Tibial artery (tissue), 4 donors: Measurements from ENCODE around the gene ARAP3.

Experiments
- DNase-seq, 2 donors: peaks; one replicate each; pipeline ENCODE4 v3.0.0-alpha.2; 2019
- H3K27ac ChIP-seq, 2 donors: fragments of 200-600 bp; sonication (generic) in 1 of 2; 1 replicate in 1 of 2; 2 replicates in 1 of 2; pipeline ENCODE4 v1.5.1; 2018 to 2019; ENCODE audit warnings: mild to moderate bottlenecking in 1 of 2
- H3K27me3 ChIP-seq, 2 donors: fragments of 200-600 bp; sonication (generic) in 1 of 2; one replicate each; pipeline versions ENCODE4 v1.5.1 to v1.6.0; 2016 to 2019
- H3K36me3 ChIP-seq, 3 donors: fragments of 200-600 bp; sonication (generic) in 2 of 3; one replicate each; pipeline ENCODE4 v1.5.1; 2016 to 2019; ENCODE audit warnings: mild to moderate bottlenecking in 2 of 3
- H3K4me1 ChIP-seq, 4 donors: fragments of 200-600 bp; sonication (generic) in 2 of 4; 1 replicate in 3 of 4; 2 replicates in 1 of 4; pipeline ENCODE4 v1.5.1; 2016 to 2019
- H3K4me3 ChIP-seq, 2 donors: fragments of 200-600 bp; sonication (generic) in 1 of 2; 1 replicate in 1 of 2; 2 replicates in 1 of 2; pipeline ENCODE4 v1.5.1; 2018 to 2019; ENCODE audit warnings: mild to moderate bottlenecking in 2 of 2
- H3K9me3 ChIP-seq, 3 donors: fragments of 200-600 bp; sonication (generic) in 1 of 3; one replicate each; pipeline ENCODE4 v1.5.1; 2016 to 2019
- intact Hi-C: fragments of 100-400 bp; cut with DNase I; formaldehyde crosslinking; loops from one replicate; pipeline ENCODE4 v1.15.0; 2023; ENCODE audit warnings: low total_unique reads
- TF ChIP-seq, protein P1 (sequence below), 2 experiments: fragments of 200-600 bp in 1 of 2; fragments of 450-650 bp in 1 of 2; IDR thresholded peaks; one replicate each; pipeline ENCODE4 v1.5.1; 2017 to 2019; ENCODE audit warnings: antibody characterized with exemption in 2 of 2, mild to moderate bottlenecking in 1 of 2, moderate library complexity in 1 of 2

The ARAP3 gene

DNA sequence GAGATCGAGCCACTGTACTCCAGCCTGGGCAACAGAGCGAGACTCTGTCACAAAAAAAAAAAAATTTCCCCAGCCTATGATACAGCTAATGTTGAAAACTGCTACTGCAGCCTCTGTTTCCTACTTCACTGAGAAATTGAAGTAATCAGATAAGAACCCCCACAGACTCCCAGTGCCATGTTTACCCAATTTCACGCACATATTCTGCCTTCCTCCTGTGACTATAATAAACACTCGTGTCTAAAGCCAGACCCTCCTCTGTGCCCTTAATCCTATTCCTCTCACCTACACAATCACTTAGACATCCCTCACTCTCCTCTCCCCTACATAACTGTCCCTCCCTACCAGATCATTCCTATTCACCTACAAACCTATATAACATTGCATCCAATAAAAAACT lies 6.4 kb downstream of the ARAP3 start:
- Histone ChIP-seq H3K4me3 (no peak overlapping the region), H3K4me1 (peaks cover 0 to 10% (median 3%) of the 10 kb centered on the region in 4 donors), H3K27me3 (no peaks in the 10 kb centered on the region), H3K27ac (no peak overlapping the region), H3K9me3 (no peaks in the 10 kb centered on the region), H3K36me3 (peaks cover 0 to 19% (median 0%) of the 10 kb centered on the region in 3 donors)
- DNase-seq: no peak
- intact Hi-C loops: no loop called here
- TF ChIP-seq, protein P1, sequence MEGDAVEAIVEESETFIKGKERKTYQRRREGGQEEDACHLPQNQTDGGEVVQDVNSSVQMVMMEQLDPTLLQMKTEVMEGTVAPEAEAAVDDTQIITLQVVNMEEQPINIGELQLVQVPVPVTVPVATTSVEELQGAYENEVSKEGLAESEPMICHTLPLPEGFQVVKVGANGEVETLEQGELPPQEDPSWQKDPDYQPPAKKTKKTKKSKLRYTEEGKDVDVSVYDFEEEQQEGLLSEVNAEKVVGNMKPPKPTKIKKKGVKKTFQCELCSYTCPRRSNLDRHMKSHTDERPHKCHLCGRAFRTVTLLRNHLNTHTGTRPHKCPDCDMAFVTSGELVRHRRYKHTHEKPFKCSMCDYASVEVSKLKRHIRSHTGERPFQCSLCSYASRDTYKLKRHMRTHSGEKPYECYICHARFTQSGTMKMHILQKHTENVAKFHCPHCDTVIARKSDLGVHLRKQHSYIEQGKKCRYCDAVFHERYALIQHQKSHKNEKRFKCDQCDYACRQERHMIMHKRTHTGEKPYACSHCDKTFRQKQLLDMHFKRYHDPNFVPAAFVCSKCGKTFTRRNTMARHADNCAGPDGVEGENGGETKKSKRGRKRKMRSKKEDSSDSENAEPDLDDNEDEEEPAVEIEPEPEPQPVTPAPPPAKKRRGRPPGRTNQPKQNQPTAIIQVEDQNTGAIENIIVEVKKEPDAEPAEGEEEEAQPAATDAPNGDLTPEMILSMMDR (IDR thresholded peaks at IDR 0.05): no peak

DNA sequence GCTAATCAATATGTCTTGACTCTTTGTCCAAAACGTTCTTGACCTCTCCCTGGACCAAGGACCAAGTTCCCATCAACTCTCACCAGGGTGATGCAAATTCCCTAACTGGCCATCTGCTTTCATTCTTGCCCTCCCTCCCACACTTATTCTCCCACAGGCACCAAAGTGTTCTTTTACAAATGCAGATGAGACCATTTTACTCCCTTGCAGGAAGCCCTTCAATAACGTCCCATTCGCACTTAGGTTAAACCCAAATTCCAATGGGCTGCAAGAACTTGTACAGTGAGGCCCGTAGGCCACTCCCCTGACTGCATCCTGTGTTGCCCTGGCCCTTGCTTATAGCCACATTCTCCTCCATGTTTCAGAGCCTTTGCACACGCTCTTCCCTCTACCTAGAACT lies 7.3 kb downstream of the ARAP3 start:
- no peak for DNase-seq
- no peaks in the 10 kb centered on the region for H3K27me3 ChIP-seq
- H3K27ac ChIP-seq: no peak overlapping the region
- H3K4me1 ChIP-seq: peaks cover 0 to 3% (median 0%) of the 10 kb centered on the region in 4 donors
- H3K4me3 ChIP-seq: no peak overlapping the region
- H3K36me3 ChIP-seq: peaks cover 0 to 19% (median 0%) of the 10 kb centered on the region in 3 donors
- H3K9me3 ChIP-seq: no peaks in the 10 kb centered on the region
- intact Hi-C loops: no loop called here
- TF ChIP-seq, protein P1 (IDR thresholded peaks at IDR 0.05): no peak

DNA sequence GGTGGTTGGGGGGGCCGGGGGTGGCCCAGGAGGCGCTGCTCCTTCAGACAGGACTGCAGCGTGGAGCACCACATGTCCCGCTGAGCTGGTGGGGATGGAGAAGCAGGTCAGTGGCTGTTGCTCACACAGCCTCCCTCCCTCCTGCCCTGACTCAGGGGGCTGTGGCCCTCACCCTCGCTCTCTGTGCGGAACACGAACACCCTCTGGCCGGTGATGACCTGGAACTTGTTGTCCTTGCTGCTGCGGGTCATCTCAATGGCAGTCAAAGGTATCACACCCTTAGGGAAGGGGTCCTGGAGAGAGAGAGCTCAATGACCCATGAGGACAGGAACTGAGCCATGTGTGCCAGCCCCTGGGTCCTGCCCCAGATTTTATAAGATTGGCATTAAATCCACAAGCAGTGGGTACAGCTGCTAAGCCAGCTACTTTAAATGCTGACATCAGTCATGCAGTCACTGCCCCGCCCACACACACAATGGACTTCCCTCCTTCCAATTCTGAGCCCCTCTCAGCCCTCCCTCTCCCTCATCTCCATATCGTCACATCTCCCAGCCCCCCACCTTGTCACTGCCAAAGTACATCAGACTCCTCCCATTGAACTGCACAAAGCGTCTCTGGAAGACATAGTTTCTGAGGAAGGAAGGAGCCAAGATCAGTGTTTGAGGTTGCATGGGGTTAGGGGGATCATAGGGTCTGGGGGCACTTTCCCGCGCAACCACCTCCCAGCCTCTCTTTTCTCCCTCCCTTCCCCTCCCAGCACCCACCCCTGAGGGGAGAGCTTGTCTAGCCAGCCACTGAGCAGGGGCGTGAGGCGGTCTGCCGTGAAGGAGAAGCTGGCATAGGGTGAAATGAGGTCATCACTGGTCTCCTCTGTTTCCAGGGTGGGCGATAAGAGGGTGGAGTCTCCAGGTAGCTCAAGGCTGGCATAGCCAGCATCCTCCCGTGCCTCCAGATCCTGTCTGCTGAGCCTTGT lies 8.9 kb downstream of the ARAP3 start:
- intact Hi-C loops: no loop called here
- TF ChIP-seq, protein P1 (IDR thresholded peaks at IDR 0.05): no peak
- Histone ChIP-seq H3K4me3 (no peak overlapping the region), H3K9me3 (no peaks in the 10 kb centered on the region), H3K27me3 (no peaks in the 10 kb centered on the region), H3K4me1 (no peaks in the 10 kb centered on the region), H3K36me3 (peaks cover 0 to 31% (median 0%) of the 10 kb centered on the region in 3 donors), H3K27ac (no peak overlapping the region)
- no peak for DNase-seq

DNA sequence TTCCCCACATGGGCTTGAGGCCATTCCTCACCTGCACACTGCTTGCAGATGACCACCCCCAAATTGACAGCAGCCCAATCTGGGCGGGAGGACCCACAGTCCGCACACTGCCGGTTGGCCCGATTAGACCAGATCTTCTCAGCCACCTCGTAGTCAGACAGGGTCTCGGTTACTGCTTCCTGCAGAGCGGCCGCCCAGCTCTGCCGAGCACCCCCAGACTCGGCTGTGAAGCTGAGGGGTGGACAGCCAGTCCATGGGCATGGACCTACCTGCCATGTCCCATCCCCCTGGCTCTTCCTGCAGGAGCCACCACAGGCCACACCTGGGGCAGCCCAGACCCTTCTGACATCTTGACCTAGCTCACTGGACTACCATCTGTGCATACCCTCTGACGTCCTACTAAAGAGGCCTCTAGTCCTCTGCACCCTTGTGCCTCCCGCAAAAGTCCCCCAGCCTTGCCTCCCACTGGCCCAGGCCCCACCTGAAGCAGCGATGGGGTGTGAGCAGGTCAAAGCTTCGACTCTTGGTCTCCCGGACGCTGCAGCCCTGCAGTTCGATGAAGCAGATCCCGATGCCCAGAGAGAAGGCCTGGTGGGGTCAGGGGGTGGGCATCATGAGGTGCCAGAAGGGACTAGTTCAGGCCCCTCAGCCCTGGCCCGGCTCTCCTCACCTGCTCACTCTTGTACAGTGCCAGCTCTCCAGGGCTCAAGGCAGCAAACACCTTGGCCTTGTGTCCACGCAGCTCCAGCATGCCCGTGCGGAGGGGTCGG lies 9.8 kb downstream of the ARAP3 start:
- TF ChIP-seq, protein P1 (IDR thresholded peaks at IDR 0.05): no peak
- DNase-seq: no peak
- H3K36me3 ChIP-seq: peaks cover 0 to 31% (median 0%) of the 10 kb centered on the region in 3 donors
- H3K9me3 ChIP-seq: no peaks in the 10 kb centered on the region
- no peak overlapping the region for H3K4me3 ChIP-seq
- H3K4me1 ChIP-seq: no peaks in the 10 kb centered on the region
- H3K27ac ChIP-seq: no peak overlapping the region
- intact Hi-C loops: no loop called here
- no peaks in the 10 kb centered on the region for H3K27me3 ChIP-seq

DNA sequence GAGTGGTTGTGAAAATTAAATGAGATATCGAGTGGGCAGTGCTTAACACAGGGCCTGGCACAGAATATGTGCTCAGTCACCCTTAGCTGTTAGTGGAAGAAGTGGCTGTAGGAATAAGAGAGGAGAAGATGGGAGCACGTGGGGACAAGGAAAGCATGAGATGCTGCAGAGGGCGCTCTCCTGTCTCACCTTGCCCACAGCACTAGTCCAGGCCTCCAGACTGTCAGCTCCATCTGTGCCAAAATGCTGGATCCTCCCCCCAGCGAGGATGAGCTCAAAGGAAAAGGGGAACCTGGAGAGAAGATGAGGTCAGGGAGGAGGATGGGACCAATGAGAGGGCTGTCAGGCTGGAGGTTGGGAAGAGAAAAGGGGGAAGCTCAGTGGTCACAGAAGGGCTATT lies 12.5 kb downstream of the ARAP3 start:
- H3K27me3 ChIP-seq: no peaks in the 10 kb centered on the region
- TF ChIP-seq, protein P1 (IDR thresholded peaks at IDR 0.05): no peak
- intact Hi-C loops: no loop called here
- H3K4me3 ChIP-seq: no peak overlapping the region
- no peaks in the 10 kb centered on the region for H3K9me3 ChIP-seq
- no peak overlapping the region for H3K27ac ChIP-seq
- no peaks in the 10 kb centered on the region for H3K4me1 ChIP-seq
- H3K36me3 ChIP-seq: peaks cover 0 to 32% (median 0%) of the 10 kb centered on the region in 3 donors
- DNase-seq: no peak
